ENCODE data around the gene RHBDL1.

DNA sequence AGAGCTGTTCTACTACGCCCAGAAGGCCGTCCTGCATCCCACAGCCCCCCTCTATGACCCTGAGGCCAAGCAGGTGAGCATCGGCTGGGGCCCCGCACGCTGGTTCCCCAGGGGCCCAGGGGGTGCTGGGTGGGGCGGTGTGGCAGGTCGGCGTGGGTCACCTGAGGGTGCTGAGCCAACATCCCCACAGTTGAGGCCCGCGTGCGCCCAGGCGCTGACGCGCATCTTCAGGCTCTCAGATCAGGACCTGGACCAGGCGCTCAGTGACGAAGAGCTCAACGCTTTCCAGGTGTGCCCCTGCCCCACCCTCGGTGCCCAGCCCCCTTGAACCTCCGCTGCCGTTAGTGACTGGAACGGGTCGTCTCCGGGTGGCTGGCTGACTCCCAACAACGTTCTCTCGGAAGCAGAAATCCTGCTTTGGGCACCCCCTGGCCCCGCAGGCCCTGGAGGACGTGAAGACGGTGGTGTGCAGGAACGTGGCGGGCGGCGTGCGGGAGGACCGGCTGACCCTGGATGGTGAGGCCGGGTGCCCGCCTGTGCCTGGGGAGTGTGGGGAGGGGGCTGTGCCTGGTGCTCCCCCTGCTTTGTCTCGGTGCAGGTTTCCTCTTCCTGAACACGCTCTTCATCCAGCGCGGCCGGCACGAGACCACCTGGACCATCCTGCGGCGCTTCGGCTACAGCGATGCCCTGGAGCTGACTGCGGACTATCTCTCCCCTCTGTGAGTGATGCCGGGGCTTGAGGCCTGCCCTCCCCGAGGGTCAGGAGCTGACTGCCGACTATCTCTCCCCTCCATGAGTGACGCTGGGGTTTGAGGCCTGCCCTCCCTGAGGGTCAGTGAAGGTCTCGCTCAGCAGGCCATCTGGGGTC, 4.8 kb upstream of the RHBDL1 start:
- TF ChIP-seq POLR2A (IDR thresholded peaks at IDR 0.05; ENCODE audit: low read depth, low read length) (no peak), MYC (IDR thresholded peaks at IDR 0.05; ENCODE audit: low read depth, low read length) (no peak), EZH2 (IDR thresholded peaks at IDR 0.05; ENCODE audit: borderline replicate concordance, low read depth, low read length, severe bottlenecking) (no peak)

All from endothelial cell of umbilical vein (primary cell).